ACC112 (cell line): ENCODE measurements around the gene MAGIX.

Experiments
- H2AFZ ChIP-seq: fragments of 200-600 bp; sonication (generic); one replicate; pipeline ENCODE4 v1.6.0; 2017; ENCODE audit warnings: antibody characterized with exemption, low read length; ENCODE audit not compliant: unreplicated experiment
- H3K27ac ChIP-seq: fragments of 200-600 bp; sonication (generic); 2 replicates; pipeline ENCODE4 v1.5.1; 2014; ENCODE audit warnings: low read depth, mild to moderate bottlenecking, antibody characterized with exemption, low read length, moderate library complexity
- H3K27me3 ChIP-seq: fragments of 200-600 bp; sonication (generic); 2 replicates; pipeline ENCODE4 v1.6.1; 2014; ENCODE audit warnings: mild to moderate bottlenecking, antibody characterized with exemption, low read length, moderate library complexity, mixed read lengths; ENCODE audit not compliant: insufficient read depth
- H3K36me3 ChIP-seq: fragments of 200-600 bp; sonication (generic); 2 replicates; pipeline ENCODE4 v1.6.1; 2016; ENCODE audit warnings: mild to moderate bottlenecking, antibody characterized with exemption, low read length, moderate library complexity, mixed read lengths; ENCODE audit not compliant: insufficient read depth
- H3K4me1 ChIP-seq: fragments of 200-600 bp; sonication (generic); one replicate; pipeline ENCODE4 v1.6.1; 2016; ENCODE audit warnings: low read length, mixed read lengths; ENCODE audit not compliant: insufficient read depth, unreplicated experiment, control insufficient read depth
- H3K4me3 ChIP-seq: fragments of 200-600 bp; sonication (generic); 2 replicates; pipeline ENCODE4 v1.5.1; 2014; ENCODE audit warnings: mild to moderate bottlenecking, low read depth, low read length
- H3K79me2 ChIP-seq: fragments of 200-600 bp; sonication (generic); one replicate; pipeline ENCODE4 v1.6.0; 2016; ENCODE audit warnings: low read length; ENCODE audit not compliant: control insufficient read depth, unreplicated experiment, insufficient read depth

Gene MAGIX

DNA sequence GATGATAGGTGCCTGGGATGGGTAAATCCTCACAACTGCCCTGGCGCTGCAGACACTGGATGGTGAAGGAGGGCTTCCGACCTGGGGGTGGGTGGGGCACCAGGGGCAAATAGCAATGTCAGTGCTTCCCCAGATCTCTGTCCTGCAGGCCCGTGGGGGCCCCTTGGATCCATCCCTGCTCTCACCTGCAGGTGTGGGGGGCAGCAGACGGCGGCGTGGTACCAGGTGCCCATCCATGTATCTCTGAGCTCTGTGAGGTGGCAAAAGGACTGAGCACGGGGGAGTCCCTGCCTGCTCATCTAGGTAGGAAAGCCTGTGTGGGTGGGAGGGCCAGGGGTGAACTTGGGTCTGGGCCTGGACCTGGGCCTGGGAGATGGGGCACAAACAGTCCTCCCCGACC is 44.0 kb downstream of the MAGIX start:
- Histone ChIP-seq H3K4me1 (no peaks in the 10 kb centered on the region), H3K4me3 (no peak overlapping the region), H3K36me3 (no peaks in the 10 kb centered on the region), H3K27me3 (0 out of 2 replicates have a peak, but pooled peaks cover 5% of the 10 kb centered on the region), H3K79me2 (no peaks in the 10 kb centered on the region), H2AFZ (no peak overlapping the region), H3K27ac (no peak overlapping the region)

DNA sequence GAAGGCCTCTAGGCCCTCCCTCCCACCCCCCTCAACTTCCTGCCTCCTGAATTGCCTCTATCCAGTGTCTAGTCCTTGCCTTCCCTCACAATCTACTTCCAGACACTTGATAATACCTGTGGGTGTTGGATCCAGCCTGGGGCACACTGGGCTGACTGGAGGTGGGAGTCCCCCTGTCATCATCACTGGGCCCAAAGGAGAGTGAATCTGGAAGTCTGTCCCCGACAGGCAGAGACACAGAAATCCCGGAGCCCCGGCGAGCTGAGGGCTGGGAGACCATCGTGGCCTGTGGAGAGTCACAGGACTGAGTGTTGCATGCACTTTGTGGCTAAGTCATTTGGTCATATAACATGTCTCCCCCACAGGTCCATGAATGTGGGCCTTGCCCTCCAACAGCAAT is 45.8 kb downstream of the MAGIX start:
- peaks cover 11% of the 10 kb centered on the region; the same call in 1 of the 2 replicates for H3K27me3 ChIP-seq
- no peak overlapping the region for H3K27ac ChIP-seq
- no peaks in the 10 kb centered on the region for H3K36me3 ChIP-seq
- no peak overlapping the region for H3K4me3 ChIP-seq
- H3K79me2 ChIP-seq, result no peaks in the 10 kb centered on the region
- no peak overlapping the region for H2AFZ ChIP-seq
- H3K4me1 ChIP-seq, result no peaks in the 10 kb centered on the region

DNA sequence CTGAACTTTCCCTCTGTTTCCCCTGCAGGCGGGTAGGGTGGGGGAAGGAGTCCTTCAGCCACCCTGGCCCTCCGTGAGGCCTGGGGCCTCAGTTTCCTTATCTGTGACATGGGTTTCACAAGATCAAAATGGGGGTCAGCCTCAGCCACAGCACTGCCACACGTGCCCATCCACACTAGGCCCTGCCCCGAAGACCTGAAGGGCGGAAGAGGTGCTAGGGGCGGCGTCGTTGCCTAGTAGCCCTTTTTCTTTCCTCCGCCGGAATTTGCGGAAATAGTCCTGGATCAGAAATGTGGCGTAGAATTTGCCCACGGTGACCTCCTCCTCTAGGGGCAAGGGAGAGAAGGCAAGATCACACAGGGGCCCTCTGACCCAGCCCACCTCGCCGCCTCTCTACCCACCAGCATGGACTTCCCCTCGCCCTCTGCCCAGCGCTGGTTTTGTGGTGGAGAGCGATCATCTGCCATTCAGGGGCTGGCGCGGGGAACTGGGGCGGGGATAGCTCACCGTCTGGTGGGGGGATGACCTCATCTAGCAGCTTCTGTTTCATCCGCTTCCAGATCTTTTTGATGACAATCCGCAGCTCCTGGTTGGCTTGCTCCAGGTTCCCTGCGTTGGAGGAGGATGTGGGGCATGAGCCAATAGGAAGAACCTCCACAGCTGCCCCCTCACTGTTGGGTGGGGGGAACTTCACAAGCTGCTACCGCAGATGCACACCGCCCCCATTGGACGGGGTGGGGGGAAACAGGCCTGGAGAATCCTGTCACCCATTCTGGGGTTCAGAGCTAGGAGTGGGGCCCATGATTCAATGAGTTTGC is 47.1 kb downstream of the MAGIX start:
- H3K27me3 ChIP-seq, result peaks cover 11% of the 10 kb centered on the region; the same call in 1 of the 2 replicates
- H3K4me3 ChIP-seq, result no peak overlapping the region
- H3K27ac ChIP-seq, result no peak overlapping the region
- H3K4me1 ChIP-seq, result no peaks in the 10 kb centered on the region
- H3K36me3 ChIP-seq, result no peaks in the 10 kb centered on the region
- H3K79me2 ChIP-seq, result no peaks in the 10 kb centered on the region
- no peak overlapping the region for H2AFZ ChIP-seq

DNA sequence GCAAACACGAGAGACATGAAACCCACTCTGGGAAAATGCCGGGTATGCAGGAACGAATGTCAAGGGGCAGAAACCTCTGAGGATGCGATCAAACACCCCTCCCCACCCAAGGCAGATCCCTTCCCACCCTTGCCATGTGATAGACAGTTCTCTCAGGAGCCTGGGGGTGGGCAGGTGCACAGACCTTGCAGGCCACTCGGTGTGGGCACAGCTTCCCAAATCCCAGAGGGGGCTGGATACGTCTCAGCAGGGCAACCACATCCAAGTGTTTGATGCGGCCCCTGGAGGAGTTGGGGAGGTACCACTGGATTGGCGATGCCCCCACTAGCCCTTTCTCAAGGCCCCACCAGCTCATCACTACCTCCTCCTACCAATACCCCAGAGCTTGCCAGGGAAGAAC is 47.8 kb downstream of the MAGIX start:
- Histone ChIP-seq H3K36me3 (no peaks in the 10 kb centered on the region), H3K79me2 (no peaks in the 10 kb centered on the region), H2AFZ (no peak overlapping the region), H3K27me3 (peaks cover 11% of the 10 kb centered on the region; the same call in 1 of the 2 replicates), H3K4me1 (no peaks in the 10 kb centered on the region), H3K27ac (no peak overlapping the region), H3K4me3 (no peak overlapping the region)

DNA sequence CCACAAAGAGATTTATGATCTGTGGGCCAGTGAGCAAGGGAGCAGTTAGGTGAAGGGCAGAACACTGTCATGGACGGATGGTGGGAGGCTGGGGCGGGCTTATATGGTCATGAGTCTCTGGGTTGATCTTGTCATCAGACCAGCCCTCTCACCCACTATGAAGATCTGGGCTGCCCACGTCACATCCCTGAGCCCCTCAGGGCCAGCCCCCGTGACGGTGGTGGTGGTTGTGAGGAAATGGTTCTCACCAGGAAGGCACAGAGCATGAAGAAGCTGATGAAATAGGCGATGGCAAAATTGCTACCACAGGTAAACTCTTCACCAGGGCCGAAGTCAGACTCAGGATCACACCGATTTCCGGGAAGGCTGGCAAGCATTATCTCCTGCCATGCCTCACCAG is 48.5 kb downstream of the MAGIX start:
- H3K27ac ChIP-seq, result no peak overlapping the region

DNA sequence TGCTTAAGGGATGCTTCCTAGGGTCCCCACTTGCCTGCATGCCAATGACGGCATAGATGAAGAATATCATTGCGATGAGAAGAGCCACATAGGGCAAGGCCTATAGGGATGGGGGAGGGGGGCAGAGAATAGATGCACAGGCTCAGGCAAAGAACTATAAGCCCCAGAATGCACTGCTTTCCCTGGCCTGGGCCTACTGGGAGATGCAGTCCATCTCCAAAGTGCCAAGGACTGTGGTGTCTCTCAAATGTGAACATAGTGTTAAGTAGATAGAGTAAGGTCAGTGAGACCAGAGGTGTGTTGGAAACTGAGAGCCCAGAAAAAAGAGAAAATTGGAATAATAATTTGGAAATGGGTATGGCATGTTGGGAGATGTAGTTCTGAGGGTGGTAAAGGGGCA is 49.7 kb downstream of the MAGIX start:
- Histone ChIP-seq H3K36me3 (no peaks in the 10 kb centered on the region), H3K4me1 (no peaks in the 10 kb centered on the region), H3K27ac (no peak overlapping the region), H2AFZ (no peak overlapping the region), H3K4me3 (no peak overlapping the region), H3K27me3 (peaks cover 11% of the 10 kb centered on the region; the same call in 1 of the 2 replicates), H3K79me2 (no peaks in the 10 kb centered on the region)

More for the DNA sequence above, 48.5 kb downstream of the MAGIX start:
- Histone ChIP-seq H3K4me3 (no peak overlapping the region), H3K79me2 (no peaks in the 10 kb centered on the region), H3K36me3 (no peaks in the 10 kb centered on the region), H3K4me1 (no peaks in the 10 kb centered on the region), H3K27me3 (peaks cover 11% of the 10 kb centered on the region; the same call in 1 of the 2 replicates), H2AFZ (no peak overlapping the region)

DNA sequence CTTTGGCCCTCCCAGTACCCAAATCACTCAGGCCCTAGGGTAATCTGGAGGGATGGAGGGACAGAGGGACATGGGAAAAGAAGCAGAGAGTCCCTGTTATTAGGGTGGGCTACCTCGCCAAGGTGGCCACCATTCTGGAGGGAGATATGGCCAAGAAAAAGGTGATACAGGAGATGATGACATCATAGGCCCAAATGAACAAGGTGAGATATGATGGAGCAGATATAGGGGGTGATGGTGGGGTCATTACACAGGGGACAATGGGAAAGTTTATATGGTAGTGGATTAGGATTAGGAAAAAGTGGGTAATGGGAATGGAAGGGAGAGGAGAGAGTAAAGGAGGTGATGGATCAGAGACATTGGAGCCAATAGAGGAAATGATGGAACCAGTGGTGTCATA is 50.3 kb downstream of the MAGIX start:
- no peak overlapping the region for H2AFZ ChIP-seq
- H3K27me3 ChIP-seq, result peaks cover 11% of the 10 kb centered on the region; the same call in 1 of the 2 replicates
- H3K4me3 ChIP-seq, result no peak overlapping the region
- no peaks in the 10 kb centered on the region for H3K36me3 ChIP-seq
- no peaks in the 10 kb centered on the region for H3K4me1 ChIP-seq
- H3K79me2 ChIP-seq, result no peaks in the 10 kb centered on the region
- no peak overlapping the region for H3K27ac ChIP-seq

DNA sequence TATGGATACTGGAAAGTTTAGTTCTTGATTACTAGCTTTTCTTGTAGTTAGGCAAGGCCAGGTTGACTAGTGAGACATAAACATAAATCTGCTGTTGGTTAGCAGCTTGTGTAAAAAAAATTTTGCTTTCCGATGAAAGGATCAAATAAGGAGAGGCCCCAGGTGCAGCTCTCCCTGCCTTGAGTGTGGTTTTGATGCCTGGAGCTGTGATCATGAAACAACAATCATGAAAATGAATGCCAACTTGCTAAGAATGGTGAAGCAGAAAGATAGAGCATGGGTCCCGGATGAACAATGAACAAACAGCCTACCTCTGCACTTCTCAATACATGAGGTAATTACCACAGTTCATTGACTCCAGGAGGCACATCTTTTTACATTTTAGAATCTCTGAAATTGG is 51.9 kb downstream of the MAGIX start:
- H3K27ac ChIP-seq, result no peak overlapping the region
- no peaks in the 10 kb centered on the region for H3K4me1 ChIP-seq
- H2AFZ ChIP-seq, result no peak overlapping the region
- no peak overlapping the region for H3K4me3 ChIP-seq
- H3K79me2 ChIP-seq, result no peaks in the 10 kb centered on the region
- H3K36me3 ChIP-seq, result no peaks in the 10 kb centered on the region
- H3K27me3 ChIP-seq, result peaks cover 11% of the 10 kb centered on the region; the same call in 1 of the 2 replicates

DNA sequence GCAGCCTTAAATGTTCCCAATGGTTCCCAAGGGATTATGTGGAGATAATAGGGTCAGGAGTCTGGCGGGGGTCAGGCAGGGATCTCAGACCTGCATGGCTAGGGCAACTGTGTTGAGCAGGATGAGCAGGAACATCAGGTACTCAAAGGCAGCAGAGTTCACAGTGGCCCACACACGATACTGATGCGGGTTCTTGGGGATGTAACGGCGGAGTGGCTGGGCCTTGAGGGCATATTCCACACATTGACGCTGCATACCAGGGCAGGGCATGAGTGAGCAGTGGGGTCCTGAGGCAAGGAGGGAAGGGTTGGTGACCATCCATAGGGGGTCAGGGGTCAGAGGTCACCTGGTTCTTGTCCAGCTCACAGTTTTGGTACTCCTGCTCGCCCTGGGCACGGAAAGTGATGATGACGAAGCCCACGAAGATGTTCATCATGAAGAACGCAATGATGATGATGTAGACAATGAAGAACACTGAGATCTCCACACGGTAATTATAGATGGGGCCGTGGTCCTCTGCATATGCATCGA is 52.5 kb downstream of the MAGIX start:
- Histone ChIP-seq H2AFZ (no peak overlapping the region), H3K36me3 (no peaks in the 10 kb centered on the region), H3K4me3 (no peak overlapping the region), H3K27ac (no peak overlapping the region), H3K27me3 (peaks cover 11% of the 10 kb centered on the region; the same call in 1 of the 2 replicates), H3K4me1 (no peaks in the 10 kb centered on the region), H3K79me2 (no peaks in the 10 kb centered on the region)
